ENCODE measurements around the gene ZNF436. TPM values are rescaled to one million over a fixed set of nuclear protein-coding genes. Genes with fewer than 3 reads are reported as not detected.

ZNF436 gene
- total and polyA plus RNA-seq, 2 of the 13 experiments (the other 11 are each of a cell fraction or from before 2014, with no cell fraction given) = 4.3 to 9.9 TPM

DNA sequence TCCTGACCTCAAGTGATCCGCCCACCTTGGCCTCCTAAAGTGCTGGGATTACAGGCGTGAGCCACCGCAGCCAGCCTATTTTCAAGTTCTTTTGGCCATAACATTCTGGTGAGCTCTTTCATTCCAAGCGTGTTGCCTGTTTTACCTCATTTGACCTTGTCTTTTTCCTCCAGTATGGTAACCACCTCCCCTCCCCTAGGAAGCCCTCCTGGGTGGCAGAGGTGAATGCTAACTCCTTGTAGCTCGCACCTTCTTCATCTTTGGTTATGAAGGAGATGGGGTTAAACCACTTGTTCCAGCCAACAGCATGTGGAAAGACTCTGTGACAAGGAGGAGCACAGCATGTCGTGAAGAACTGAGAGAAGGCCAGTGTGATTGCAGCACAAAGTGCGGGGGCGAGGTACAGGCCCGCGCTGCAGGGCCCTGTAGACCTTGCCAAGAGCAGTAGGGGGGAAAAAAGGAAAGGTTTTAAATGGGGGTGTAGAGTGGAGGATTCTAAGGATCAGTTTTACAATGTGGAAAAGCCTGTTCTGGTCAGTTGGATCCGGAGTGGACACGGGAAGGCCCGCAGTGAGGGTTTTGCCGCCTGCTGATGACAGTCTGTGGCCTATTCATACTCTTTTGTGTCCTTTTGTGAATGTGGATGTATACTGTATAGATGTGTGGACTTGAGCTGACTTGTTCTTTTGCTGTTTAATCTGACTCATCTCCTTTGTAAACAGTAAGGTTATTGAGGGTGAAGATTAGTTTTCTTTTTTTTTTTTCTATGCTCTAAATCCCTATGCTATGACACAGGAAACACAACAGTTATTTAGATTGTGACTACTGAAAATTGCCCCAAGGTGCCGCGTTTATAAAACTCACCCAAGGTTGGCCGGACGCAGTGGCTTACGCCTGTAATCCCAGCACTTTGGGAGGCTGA lies 7.5 kb upstream of the ZNF436 start (continued):
- TF ChIP-seq, protein P1, sequence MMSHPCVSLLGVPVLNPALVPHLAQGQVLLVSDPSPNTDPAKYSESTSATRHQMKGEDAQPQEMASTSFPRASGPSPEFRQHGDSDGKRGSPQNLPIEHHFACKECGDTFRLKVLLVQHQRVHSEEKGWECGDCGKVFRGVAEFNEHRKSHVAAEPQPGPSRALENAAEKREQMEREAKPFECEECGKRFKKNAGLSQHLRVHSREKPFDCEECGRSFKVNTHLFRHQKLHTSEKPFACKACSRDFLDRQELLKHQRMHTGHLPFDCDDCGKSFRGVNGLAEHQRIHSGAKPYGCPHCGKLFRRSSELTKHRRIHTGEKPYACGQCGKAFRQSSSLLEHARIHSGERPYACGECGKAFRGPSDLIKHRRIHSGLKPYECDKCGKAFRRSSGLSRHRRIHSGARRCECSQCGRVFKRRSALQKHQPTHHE (CRISPR knock-in tag; IDR thresholded peaks at IDR 0.05; ENCODE audit: borderline replicate concordance) = no peak
- TF ChIP-seq, protein P2, sequence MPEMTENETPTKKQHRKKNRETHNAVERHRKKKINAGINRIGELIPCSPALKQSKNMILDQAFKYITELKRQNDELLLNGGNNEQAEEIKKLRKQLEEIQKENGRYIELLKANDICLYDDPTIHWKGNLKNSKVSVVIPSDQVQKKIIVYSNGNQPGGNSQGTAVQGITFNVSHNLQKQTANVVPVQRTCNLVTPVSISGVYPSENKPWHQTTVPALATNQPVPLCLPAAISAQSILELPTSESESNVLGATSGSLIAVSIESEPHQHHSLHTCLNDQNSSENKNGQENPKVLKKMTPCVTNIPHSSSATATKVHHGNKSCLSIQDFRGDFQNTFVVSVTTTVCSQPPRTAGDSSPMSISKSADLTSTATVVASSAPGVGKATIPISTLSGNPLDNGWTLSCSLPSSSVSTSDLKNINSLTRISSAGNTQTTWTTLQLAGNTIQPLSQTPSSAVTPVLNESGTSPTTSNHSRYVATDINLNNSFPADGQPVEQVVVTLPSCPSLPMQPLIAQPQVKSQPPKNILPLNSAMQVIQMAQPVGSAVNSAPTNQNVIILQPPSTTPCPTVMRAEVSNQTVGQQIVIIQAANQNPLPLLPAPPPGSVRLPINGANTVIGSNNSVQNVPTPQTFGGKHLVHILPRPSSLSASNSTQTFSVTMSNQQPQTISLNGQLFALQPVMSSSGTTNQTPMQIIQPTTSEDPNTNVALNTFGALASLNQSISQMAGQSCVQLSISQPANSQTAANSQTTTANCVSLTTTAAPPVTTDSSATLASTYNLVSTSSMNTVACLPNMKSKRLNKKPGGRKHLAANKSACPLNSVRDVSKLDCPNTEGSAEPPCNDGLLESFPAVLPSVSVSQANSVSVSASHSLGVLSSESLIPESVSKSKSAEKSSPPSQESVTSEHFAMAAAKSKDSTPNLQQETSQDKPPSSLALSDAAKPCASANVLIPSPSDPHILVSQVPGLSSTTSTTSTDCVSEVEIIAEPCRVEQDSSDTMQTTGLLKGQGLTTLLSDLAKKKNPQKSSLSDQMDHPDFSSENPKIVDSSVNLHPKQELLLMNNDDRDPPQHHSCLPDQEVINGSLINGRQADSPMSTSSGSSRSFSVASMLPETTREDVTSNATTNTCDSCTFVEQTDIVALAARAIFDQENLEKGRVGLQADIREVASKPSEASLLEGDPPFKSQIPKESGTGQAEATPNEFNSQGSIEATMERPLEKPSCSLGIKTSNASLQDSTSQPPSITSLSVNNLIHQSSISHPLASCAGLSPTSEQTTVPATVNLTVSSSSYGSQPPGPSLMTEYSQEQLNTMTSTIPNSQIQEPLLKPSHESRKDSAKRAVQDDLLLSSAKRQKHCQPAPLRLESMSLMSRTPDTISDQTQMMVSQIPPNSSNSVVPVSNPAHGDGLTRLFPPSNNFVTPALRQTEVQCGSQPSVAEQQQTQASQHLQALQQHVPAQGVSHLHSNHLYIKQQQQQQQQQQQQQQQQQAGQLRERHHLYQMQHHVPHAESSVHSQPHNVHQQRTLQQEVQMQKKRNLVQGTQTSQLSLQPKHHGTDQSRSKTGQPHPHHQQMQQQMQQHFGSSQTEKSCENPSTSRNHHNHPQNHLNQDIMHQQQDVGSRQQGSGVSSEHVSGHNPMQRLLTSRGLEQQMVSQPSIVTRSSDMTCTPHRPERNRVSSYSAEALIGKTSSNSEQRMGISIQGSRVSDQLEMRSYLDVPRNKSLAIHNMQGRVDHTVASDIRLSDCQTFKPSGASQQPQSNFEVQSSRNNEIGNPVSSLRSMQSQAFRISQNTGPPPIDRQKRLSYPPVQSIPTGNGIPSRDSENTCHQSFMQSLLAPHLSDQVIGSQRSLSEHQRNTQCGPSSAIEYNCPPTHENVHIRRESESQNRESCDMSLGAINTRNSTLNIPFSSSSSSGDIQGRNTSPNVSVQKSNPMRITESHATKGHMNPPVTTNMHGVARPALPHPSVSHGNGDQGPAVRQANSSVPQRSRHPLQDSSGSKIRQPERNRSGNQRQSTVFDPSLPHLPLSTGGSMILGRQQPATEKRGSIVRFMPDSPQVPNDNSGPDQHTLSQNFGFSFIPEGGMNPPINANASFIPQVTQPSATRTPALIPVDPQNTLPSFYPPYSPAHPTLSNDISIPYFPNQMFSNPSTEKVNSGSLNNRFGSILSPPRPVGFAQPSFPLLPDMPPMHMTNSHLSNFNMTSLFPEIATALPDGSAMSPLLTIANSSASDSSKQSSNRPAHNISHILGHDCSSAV (CRISPR knock-in tag; IDR thresholded peaks at IDR 0.05; ENCODE audit: borderline replicate concordance) = no peak
- TF ChIP-seq ZNF660 (CRISPR knock-in tag; IDR thresholded peaks at IDR 0.05; ENCODE audit: borderline replicate concordance, low read depth) (no peak), TBP (CRISPR knock-in tag; IDR thresholded peaks at IDR 0.05) (no peak), ZNF563 (CRISPR knock-in tag; IDR thresholded peaks at IDR 0.05) (no peak), ZNF446 (CRISPR knock-in tag; IDR thresholded peaks at IDR 0.05) (no peak), DNMT3B (CRISPR knock-in tag; conservative IDR thresholded peaks at IDR 0.05) (no peak), LCORL (IDR thresholded peaks at IDR 0.05) (no peak), LCORL (CRISPR knock-in tag; IDR thresholded peaks at IDR 0.05) (no peak), ZFP36L1 (CRISPR knock-in tag; IDR thresholded peaks at IDR 0.05) (no peak), NR2C2 (CRISPR knock-in tag; IDR thresholded peaks at IDR 0.05; ENCODE audit: borderline replicate concordance) (no peak)
- TF ChIP-seq, protein P3, sequence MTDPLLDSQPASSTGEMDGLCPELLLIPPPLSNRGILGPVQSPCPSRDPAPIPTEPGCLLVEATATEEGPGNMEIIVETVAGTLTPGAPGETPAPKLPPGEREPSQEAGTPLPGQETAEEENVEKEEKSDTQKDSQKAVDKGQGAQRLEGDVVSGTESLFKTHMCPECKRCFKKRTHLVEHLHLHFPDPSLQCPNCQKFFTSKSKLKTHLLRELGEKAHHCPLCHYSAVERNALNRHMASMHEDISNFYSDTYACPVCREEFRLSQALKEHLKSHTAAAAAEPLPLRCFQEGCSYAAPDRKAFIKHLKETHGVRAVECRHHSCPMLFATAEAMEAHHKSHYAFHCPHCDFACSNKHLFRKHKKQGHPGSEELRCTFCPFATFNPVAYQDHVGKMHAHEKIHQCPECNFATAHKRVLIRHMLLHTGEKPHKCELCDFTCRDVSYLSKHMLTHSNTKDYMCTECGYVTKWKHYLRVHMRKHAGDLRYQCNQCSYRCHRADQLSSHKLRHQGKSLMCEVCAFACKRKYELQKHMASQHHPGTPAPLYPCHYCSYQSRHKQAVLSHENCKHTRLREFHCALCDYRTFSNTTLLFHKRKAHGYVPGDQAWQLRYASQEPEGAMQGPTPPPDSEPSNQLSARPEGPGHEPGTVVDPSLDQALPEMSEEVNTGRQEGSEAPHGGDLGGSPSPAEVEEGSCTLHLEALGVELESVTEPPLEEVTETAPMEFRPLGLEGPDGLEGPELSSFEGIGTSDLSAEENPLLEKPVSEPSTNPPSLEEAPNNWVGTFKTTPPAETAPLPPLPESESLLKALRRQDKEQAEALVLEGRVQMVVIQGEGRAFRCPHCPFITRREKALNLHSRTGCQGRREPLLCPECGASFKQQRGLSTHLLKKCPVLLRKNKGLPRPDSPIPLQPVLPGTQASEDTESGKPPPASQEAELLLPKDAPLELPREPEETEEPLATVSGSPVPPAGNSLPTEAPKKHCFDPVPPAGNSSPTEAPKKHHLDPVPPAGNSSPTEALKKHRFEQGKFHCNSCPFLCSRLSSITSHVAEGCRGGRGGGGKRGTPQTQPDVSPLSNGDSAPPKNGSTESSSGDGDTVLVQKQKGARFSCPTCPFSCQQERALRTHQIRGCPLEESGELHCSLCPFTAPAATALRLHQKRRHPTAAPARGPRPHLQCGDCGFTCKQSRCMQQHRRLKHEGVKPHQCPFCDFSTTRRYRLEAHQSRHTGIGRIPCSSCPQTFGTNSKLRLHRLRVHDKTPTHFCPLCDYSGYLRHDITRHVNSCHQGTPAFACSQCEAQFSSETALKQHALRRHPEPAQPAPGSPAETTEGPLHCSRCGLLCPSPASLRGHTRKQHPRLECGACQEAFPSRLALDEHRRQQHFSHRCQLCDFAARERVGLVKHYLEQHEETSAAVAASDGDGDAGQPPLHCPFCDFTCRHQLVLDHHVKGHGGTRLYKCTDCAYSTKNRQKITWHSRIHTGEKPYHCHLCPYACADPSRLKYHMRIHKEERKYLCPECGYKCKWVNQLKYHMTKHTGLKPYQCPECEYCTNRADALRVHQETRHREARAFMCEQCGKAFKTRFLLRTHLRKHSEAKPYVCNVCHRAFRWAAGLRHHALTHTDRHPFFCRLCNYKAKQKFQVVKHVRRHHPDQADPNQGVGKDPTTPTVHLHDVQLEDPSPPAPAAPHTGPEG (CRISPR knock-in tag; IDR thresholded peaks at IDR 0.05) = no peak

All from HepG2 (cell line).